ENCODE results near the gene OR14A16. TPM values are rescaled to one million over a fixed set of nuclear protein-coding genes. Genes with fewer than 3 reads are reported as not detected.

OR14A16 gene
- total RNA-seq, 1 experiment from 2014 or later = not detected

- H3K27ac Mint-ChIP-seq (ENCODE audit: low read depth, unreplicated experiment) = no peak overlapping the region
- POLR2A ChIA-PET = no interaction called here
- no peaks in the 10 kb centered on the region for H3K36me3 Mint-ChIP-seq (ENCODE audit: insufficient read depth, unreplicated experiment)
- no peaks in the 10 kb centered on the region for H3K27me3 Mint-ChIP-seq (ENCODE audit: insufficient read depth, unreplicated experiment)
- DNase-seq (ENCODE audit: unreplicated experiment) = no peak
- CTCF ChIA-PET = interaction anchor here (0.6 kb wide), 1 partner anchor 404 kb away, joined by 3 read pairs; no protein-coding TSS in a partner anchor
- H3K4me3 Mint-ChIP-seq (ENCODE audit: unreplicated experiment) = no peak overlapping the region
- no TSS peak for BruUV-seq (replicated peaks)
- H3K9me3 Mint-ChIP-seq (ENCODE audit: unreplicated experiment) = peaks cover 14% of the 10 kb centered on the region
- TF ChIP-seq CTCF (IDR thresholded peaks at IDR 0.05; ENCODE audit: unreplicated experiment) = no peak
- H3K4me1 Mint-ChIP-seq (ENCODE audit: insufficient read depth, unreplicated experiment) = no peaks in the 10 kb centered on the region
- intact Hi-C loops (cut with micrococcal nuclease) = no loop called here
These were observed 26.4 kb downstream of the OR14A16 start for GRCh38 chr1:247797518-247797917.

- no peaks in the 10 kb centered on the region for H3K27me3 Mint-ChIP-seq (ENCODE audit: insufficient read depth, unreplicated experiment)
- H3K36me3 Mint-ChIP-seq (ENCODE audit: insufficient read depth, unreplicated experiment) = no peaks in the 10 kb centered on the region
- no peak overlapping the region for H3K4me3 Mint-ChIP-seq (ENCODE audit: unreplicated experiment)
- no peak overlapping the region for H3K27ac Mint-ChIP-seq (ENCODE audit: low read depth, unreplicated experiment)
- DNase-seq (ENCODE audit: unreplicated experiment) = no peak
- no TSS peak for BruUV-seq (replicated peaks)
- no peak for TF ChIP-seq CTCF (IDR thresholded peaks at IDR 0.05; ENCODE audit: unreplicated experiment)
- no peaks in the 10 kb centered on the region for H3K9me3 Mint-ChIP-seq (ENCODE audit: unreplicated experiment)
- intact Hi-C loops (cut with micrococcal nuclease) = no loop called here
- ChIA-PET CTCF (no interaction called here), POLR2A (no interaction called here)
- H3K4me1 Mint-ChIP-seq (ENCODE audit: insufficient read depth, unreplicated experiment) = no peaks in the 10 kb centered on the region
These were observed 54.3 kb downstream of the OR14A16 start for GRCh38 chr1:247769603-247770002.

Other genes starting within 250 kb of the OR14A16 start
- not detected in 2 replicates for gene OR2G2, start 235.8 kb downstream of the OR14A16 start, total RNA-seq (2022)
- gene OR2G3, start 218.5 kb downstream of the OR14A16 start, total RNA-seq (2022) = not detected in 2 replicates
- not detected in 2 replicates for gene OR13G1, start 144.4 kb downstream of the OR14A16 start, total RNA-seq (2022)
- not detected in 2 replicates for gene OR6F1, start 107.5 kb downstream of the OR14A16 start, total RNA-seq (2022)
- gene OR14K1, start 85.5 kb downstream of the OR14A16 start, total RNA-seq (2022) = not detected in 2 replicates
- not detected in 2 replicates for gene OR14A2, start 76.0 kb downstream of the OR14A16 start, total RNA-seq (2022)
- not detected in 2 replicates for gene OR1C1, start 63.6 kb downstream of the OR14A16 start, total RNA-seq (2022)
- not detected in 2 replicates for gene OR11L1, start 17.8 kb upstream of the OR14A16 start, total RNA-seq (2022)
- not detected in 2 replicates for gene TRIM58, start 33.1 kb upstream of the OR14A16 start, total RNA-seq (2022)
- gene OR2W3, start 71.5 kb upstream of the OR14A16 start, total RNA-seq (2022) = not detected in 2 replicates
- not detected in 2 replicates for gene OR2T8, start 96.1 kb upstream of the OR14A16 start, total RNA-seq (2022)
- not detected in 2 replicates for gene OR2AJ1, start 100.8 kb upstream of the OR14A16 start, total RNA-seq (2022)
- not detected in 2 replicates for gene OR2L8, start 124.7 kb upstream of the OR14A16 start, total RNA-seq (2022)
- gene OR2AK2, start 141.1 kb upstream of the OR14A16 start, total RNA-seq (2022) = not detected in 2 replicates
- not detected in 2 replicates for gene OR2L5, start 189.5 kb upstream of the OR14A16 start, total RNA-seq (2022)
- 0.19 and 0.34 TPM in 2 replicates for gene OR2L2, start 206.0 kb upstream of the OR14A16 start, total RNA-seq (2022)
- not detected in 2 replicates for gene OR2L3, start 222.7 kb upstream of the OR14A16 start, total RNA-seq (2022)